ENCODE results near the gene NUP93. TPM values are rescaled to one million over a fixed set of nuclear protein-coding genes. Genes with fewer than 3 reads are reported as not detected.

NUP93 gene
- polyA plus RNA-seq, 1 of the 3 experiments (the other 2 are of a cell fraction), result 43.1 TPM

DNA sequence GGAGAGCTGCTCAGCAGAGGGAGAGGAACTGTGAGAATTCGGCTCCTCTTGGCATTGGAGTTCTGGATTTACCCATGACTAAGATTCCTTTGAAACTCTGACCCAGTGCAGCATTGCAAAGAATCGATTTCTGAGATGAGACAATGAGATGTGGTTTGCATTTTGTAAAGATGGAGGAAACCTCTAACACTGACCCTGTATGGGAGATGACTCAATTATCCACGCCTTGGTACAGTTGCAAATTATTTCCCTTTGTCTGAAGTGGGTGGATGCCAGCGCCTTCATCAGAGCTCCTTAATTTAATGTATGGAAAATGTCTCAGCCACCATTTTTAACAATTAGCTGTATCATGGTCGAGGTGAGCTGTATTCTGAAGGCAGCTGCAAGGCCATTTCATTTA lies 53.4 kb downstream of the NUP93 start:
- POLR2A ChIA-PET, result interaction anchor here (1.0 kb wide), 1 partner anchor 148 kb away, joined by 3 read pairs; no protein-coding TSS in a partner anchor
- Histone ChIP-seq H3K9me3 (no peaks in the 10 kb centered on the region), H4K20me1 (ENCODE audit: insufficient read depth) (no peaks in the 10 kb centered on the region), H3K4me3 (ENCODE audit: low read depth in 2 of 2, low read length in 1 of 2) (no peak overlapping the region), H3K4me1 (ENCODE audit: control insufficient read depth in 1 of 2, insufficient read depth in 2 of 2, low read depth in 1 of 2, low read length in 1 of 2) (peaks cover 9 to 12% of the 10 kb centered on the region in 2 experiments; a peak in 3 of 4 replicates), H3K79me2 (ENCODE audit: insufficient read depth) (peaks cover 11% of the 10 kb centered on the region; the same call in 1 of the 2 replicates), H3K27ac (ENCODE audit: low read depth in 2 of 2, low read length in 1 of 2) (no peak overlapping the region), H3F3A (replicated peaks; ENCODE audit: insufficient read depth) (no peaks in the 10 kb centered on the region), H3K27me3 (ENCODE audit: insufficient read depth) (no peaks in the 10 kb centered on the region), H2AFZ (ENCODE audit: low read depth) (no peak overlapping the region), H3K4me2 (no peak overlapping the region), H3K36me3 (replicated peaks in 1 of 2; ENCODE audit: control insufficient read depth in 1 of 2, insufficient read depth in 2 of 2, low read length in 1 of 2) (no peaks in the 10 kb centered on the region), H3K9me2 (no peaks in the 10 kb centered on the region), H3K9ac (no peak overlapping the region)
- TF ChIP-seq NFIC (IDR thresholded peaks at IDR 0.05; ENCODE audit: borderline replicate concordance) (no peak), TCF12 (IDR thresholded peaks at IDR 0.05) (no peak), RXRA (IDR thresholded peaks at IDR 0.05; ENCODE audit: borderline replicate concordance, low read depth) (no peak), MEF2A (IDR thresholded peaks at IDR 0.05; ENCODE audit: borderline replicate concordance, low read depth) (no peak), FOXM1 (IDR thresholded peaks at IDR 0.05; ENCODE audit: low read depth) (no peak), JUND (IDR thresholded peaks at IDR 0.05) (no peak), CHD2 (IDR thresholded peaks at IDR 0.05; ENCODE audit: low read length, partially characterized antibody) (no peak), RAD21 (IDR thresholded peaks at IDR 0.05; ENCODE audit: low read length) (no peak), SIN3A (IDR thresholded peaks at IDR 0.05; ENCODE audit: borderline replicate concordance, low read depth, low read length) (no peak), EP300 (IDR thresholded peaks at IDR 0.05; ENCODE audit: borderline replicate concordance in 1 of 2, low read depth in 1 of 2, low read length in 1 of 2) (no peak)
- TF ChIP-seq, protein P1, sequence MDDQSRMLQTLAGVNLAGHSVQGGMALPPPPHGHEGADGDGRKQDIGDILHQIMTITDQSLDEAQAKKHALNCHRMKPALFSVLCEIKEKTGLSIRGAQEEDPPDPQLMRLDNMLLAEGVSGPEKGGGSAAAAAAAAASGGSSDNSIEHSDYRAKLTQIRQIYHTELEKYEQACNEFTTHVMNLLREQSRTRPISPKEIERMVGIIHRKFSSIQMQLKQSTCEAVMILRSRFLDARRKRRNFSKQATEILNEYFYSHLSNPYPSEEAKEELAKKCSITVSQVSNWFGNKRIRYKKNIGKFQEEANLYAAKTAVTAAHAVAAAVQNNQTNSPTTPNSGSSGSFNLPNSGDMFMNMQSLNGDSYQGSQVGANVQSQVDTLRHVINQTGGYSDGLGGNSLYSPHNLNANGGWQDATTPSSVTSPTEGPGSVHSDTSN (IDR thresholded peaks at IDR 0.05), result no peak
- TF ChIP-seq, protein P2, sequence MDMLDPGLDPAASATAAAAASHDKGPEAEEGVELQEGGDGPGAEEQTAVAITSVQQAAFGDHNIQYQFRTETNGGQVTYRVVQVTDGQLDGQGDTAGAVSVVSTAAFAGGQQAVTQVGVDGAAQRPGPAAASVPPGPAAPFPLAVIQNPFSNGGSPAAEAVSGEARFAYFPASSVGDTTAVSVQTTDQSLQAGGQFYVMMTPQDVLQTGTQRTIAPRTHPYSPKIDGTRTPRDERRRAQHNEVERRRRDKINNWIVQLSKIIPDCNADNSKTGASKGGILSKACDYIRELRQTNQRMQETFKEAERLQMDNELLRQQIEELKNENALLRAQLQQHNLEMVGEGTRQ (IDR thresholded peaks at IDR 0.05; ENCODE audit: borderline replicate concordance, low read depth, low read length), result no peak
- DNase-seq, result no peak
- 94% methylated on average over 5 of the region's 5 CpGs for WGBS (ENCODE audit: low lambda C conversion rate)
- CTCF ChIA-PET, result interaction anchor here (2.3 kb wide), 1 partner anchor 10 kb away, joined by 9 read pairs; no protein-coding TSS in a partner anchor

DNA sequence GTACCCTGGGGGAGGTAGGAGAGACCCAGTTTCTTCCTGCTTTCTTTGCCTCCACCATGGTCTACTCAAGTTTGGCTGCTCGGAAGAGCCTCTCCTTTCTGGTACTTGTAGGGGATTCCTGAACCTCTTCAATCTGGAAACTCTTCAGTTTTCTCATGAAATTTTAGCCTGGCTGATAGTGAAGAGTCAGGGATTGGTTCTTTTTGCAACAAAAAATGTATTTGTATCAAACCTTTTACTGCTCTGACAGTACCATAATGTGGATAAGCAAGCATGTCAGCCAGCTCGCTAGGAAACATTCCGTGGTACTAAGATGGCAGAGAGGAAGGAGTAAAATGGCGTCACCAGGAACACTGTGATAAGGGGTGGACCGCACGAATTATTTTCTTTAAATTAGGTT lies 55.4 kb downstream of the NUP93 start:
- no peak for DNase-seq
- H3K9me3 ChIP-seq, result no peaks in the 10 kb centered on the region
- peaks cover 12 to 17% of the 10 kb centered on the region in 2 experiments; a peak in 3 of 4 replicates for H3K4me1 ChIP-seq (ENCODE audit: control insufficient read depth in 1 of 2, insufficient read depth in 2 of 2, low read depth in 1 of 2, low read length in 1 of 2)
- H3F3A ChIP-seq (replicated peaks; ENCODE audit: insufficient read depth), result no peaks in the 10 kb centered on the region
- H3K27ac ChIP-seq (ENCODE audit: low read depth in 2 of 2, low read length in 1 of 2), result no peak overlapping the region
- H3K4me2 ChIP-seq, result no peak overlapping the region
- no peaks in the 10 kb centered on the region for H3K27me3 ChIP-seq (ENCODE audit: insufficient read depth)
- CTCF ChIA-PET, result interaction anchor here (1.1 kb wide), 1 partner anchor 181 kb away, joined by 3 read pairs; no protein-coding TSS in a partner anchor
- 97% methylated on average over 6 of the region's 6 CpGs for WGBS (ENCODE audit: low lambda C conversion rate)
- H3K9ac ChIP-seq, result no peak overlapping the region
- H2AFZ ChIP-seq (ENCODE audit: low read depth), result no peak overlapping the region
- H4K20me1 ChIP-seq (ENCODE audit: insufficient read depth), result no peaks in the 10 kb centered on the region
- TF ChIP-seq, protein P3, sequence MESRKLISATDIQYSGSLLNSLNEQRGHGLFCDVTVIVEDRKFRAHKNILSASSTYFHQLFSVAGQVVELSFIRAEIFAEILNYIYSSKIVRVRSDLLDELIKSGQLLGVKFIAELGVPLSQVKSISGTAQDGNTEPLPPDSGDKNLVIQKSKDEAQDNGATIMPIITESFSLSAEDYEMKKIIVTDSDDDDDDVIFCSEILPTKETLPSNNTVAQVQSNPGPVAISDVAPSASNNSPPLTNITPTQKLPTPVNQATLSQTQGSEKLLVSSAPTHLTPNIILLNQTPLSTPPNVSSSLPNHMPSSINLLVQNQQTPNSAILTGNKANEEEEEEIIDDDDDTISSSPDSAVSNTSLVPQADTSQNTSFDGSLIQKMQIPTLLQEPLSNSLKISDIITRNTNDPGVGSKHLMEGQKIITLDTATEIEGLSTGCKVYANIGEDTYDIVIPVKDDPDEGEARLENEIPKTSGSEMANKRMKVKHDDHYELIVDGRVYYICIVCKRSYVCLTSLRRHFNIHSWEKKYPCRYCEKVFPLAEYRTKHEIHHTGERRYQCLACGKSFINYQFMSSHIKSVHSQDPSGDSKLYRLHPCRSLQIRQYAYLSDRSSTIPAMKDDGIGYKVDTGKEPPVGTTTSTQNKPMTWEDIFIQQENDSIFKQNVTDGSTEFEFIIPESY (IDR thresholded peaks at IDR 0.05; ENCODE audit: borderline replicate concordance, low read depth), result no peak
- TF ChIP-seq TCF12 (IDR thresholded peaks at IDR 0.05), result no peak
- TF ChIP-seq, protein P4, sequence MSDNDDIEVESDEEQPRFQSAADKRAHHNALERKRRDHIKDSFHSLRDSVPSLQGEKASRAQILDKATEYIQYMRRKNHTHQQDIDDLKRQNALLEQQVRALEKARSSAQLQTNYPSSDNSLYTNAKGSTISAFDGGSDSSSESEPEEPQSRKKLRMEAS (IDR thresholded peaks at IDR 0.05; ENCODE audit: low read depth), result no peak
- TF ChIP-seq RCOR1 (IDR thresholded peaks at IDR 0.05; ENCODE audit: low read length), result no peak
- TF ChIP-seq, protein P5, sequence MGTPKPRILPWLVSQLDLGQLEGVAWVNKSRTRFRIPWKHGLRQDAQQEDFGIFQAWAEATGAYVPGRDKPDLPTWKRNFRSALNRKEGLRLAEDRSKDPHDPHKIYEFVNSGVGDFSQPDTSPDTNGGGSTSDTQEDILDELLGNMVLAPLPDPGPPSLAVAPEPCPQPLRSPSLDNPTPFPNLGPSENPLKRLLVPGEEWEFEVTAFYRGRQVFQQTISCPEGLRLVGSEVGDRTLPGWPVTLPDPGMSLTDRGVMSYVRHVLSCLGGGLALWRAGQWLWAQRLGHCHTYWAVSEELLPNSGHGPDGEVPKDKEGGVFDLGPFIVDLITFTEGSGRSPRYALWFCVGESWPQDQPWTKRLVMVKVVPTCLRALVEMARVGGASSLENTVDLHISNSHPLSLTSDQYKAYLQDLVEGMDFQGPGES (IDR thresholded peaks at IDR 0.05; ENCODE audit: low read depth, low read length), result no peak
- no peak for TF ChIP-seq EZH2phosphoT487 (IDR thresholded peaks at IDR 0.05; ENCODE audit: borderline replicate concordance, low read depth)
- TF ChIP-seq NFIC (IDR thresholded peaks at IDR 0.05; ENCODE audit: borderline replicate concordance), result no peak
- TF ChIP-seq, protein P1 (IDR thresholded peaks at IDR 0.05), result no peak
- no peak for TF ChIP-seq EP300 (IDR thresholded peaks at IDR 0.05; ENCODE audit: borderline replicate concordance in 1 of 2, low read depth in 1 of 2, low read length in 1 of 2)
- TF ChIP-seq GABPA (IDR thresholded peaks at IDR 0.05; ENCODE audit: low read depth), result no peak
- no peak for TF ChIP-seq POLR2AphosphoS5 (IDR thresholded peaks at IDR 0.05; ENCODE audit: low read depth, low read length)
- TF ChIP-seq FOXM1 (IDR thresholded peaks at IDR 0.05; ENCODE audit: low read depth), result no peak
- no peak for TF ChIP-seq TEAD4 (IDR thresholded peaks at IDR 0.05; ENCODE audit: borderline replicate concordance, insufficient read depth)
- no peak for TF ChIP-seq SIN3A (IDR thresholded peaks at IDR 0.05; ENCODE audit: borderline replicate concordance, low read depth, low read length)
- peaks cover 17% of the 10 kb centered on the region; the same call in 1 of the 2 replicates for H3K79me2 ChIP-seq (ENCODE audit: insufficient read depth)
- POLR2A ChIA-PET, result interaction anchor here (0.8 kb wide), 1 partner anchor 146 kb away, joined by 3 read pairs; no protein-coding TSS in a partner anchor
- no peak overlapping the region for H3K4me3 ChIP-seq (ENCODE audit: low read depth in 2 of 2, low read length in 1 of 2)
- H3K36me3 ChIP-seq (replicated peaks in 1 of 2; ENCODE audit: control insufficient read depth in 1 of 2, insufficient read depth in 2 of 2, low read length in 1 of 2), result no peaks in the 10 kb centered on the region
- H3K9me2 ChIP-seq, result no peaks in the 10 kb centered on the region
